ENCODE results near the gene MAP1LC3B2.

DNA sequence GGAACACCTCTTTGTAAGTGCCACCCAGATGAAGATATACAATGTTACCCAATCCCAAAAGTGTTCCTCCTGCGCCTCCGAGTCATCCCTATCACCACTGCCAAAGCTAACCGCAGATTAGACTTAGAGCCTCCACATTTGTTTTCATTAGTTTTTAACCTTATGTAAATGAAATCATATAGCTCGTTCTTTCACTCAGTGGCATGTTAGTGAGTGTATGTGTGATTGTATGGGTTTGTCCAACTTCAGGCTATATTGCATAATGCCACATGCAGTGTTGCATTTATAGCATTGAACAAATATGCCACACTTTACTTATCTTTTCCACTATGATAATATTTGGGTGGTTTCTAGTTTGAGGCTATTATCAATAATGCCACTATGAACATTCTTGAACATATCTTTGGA lies 18.0 kb downstream of the MAP1LC3B2 start:
- TF ChIP-seq CTCF (conservative IDR thresholded peaks at IDR 0.05; ENCODE audit: low read length) (no peak), EZH2phosphoT487 (IDR thresholded peaks at IDR 0.05; ENCODE audit: borderline replicate concordance, low read depth, low read length) (no peak)
